GM04504 (cell line): ENCODE data around the gene WDR54.
A peak's percentile ranks its signal among the peaks of the same experiment; 100 is the strongest.
"Not testable (repeated sequence)": the region's sequence is repeated elsewhere in the genome, so short reads cannot be mapped to it uniquely, and the experiment has no call there.

Experiments
- DNase-seq: peaks from one replicate; pipeline ENCODE4 v3.0.0-alpha.2; 2012; ENCODE audit warnings: low read depth

The WDR54 gene

GRCh38 chr2:74429487-74430451, 8.2 kb downstream of the WDR54 start:
- DNase-seq: no peak

- DNase-seq: no peak
Measured at GRCh38 chr2:74430502-74430901, 9.0 kb downstream of the WDR54 start.

- no peak for DNase-seq
Measured at GRCh38 chr2:74436111-74436805, 14.7 kb downstream of the WDR54 start.

- DNase-seq: no peak
Measured at GRCh38 chr2:74436848-74437695, 15.5 kb downstream of the WDR54 start.

GRCh38 chr2:74438248-74438647, 16.7 kb downstream of the WDR54 start:
- no peak for DNase-seq

GRCh38 chr2:74439373-74439772, 17.8 kb downstream of the WDR54 start:
- no peak for DNase-seq

- DNase-seq: no peak
Measured at GRCh38 chr2:74439803-74440377, 18.4 kb downstream of the WDR54 start.

GRCh38 chr2:74440378-74441169, 19.0 kb downstream of the WDR54 start:
- peak; percentile 57 for DNase-seq

GRCh38 chr2:74441170-74441689, 19.7 kb downstream of the WDR54 start:
- no peak for DNase-seq

GRCh38 chr2:74441690-74442482, 20.4 kb downstream of the WDR54 start, which contains the start of gene RTKN:
Gene RTKN (minus strand): TSS chr2:74441937. CDS start chr2:74441816, 121 bp downstream.
- DNase-seq: no peak

- not testable (repeated sequence) for DNase-seq
Measured at GRCh38 chr2:74442483-74443297, 21.2 kb downstream of the WDR54 start.

- no peak for DNase-seq
Measured at GRCh38 chr2:74444498-74445318, 23.2 kb downstream of the WDR54 start.

GRCh38 chr2:74447230-74447999, 25.9 kb downstream of the WDR54 start:
- no peak for DNase-seq

GRCh38 chr2:74448771-74449170, 27.2 kb downstream of the WDR54 start:
- DNase-seq: no peak

GRCh38 chr2:74450570-74451190, 29.1 kb downstream of the WDR54 start:
- no peak for DNase-seq

GRCh38 chr2:74454654-74455511, 33.4 kb downstream of the WDR54 start, which contains the start of gene INO80B:
Gene INO80B (plus strand): TSS chr2:74455087. CDS start chr2:74455117, 30 bp downstream.
- peak; percentile 97 for DNase-seq
